KMS-11 (cell line): ENCODE measurements around the gene PTH1R.

Experiments
- H2AFZ ChIP-seq: fragments of 200-600 bp; sonication (generic); 2 replicates; pipeline ENCODE4 v1.6.1; 2016; ENCODE audit warnings: antibody characterized with exemption, mixed run types, low read depth
- H3K27ac ChIP-seq: fragments of 200-600 bp; sonication (generic); 2 replicates; pipeline ENCODE4 v1.6.1; 2016; ENCODE audit warnings: mild to moderate bottlenecking, mixed run types
- H3K27me3 ChIP-seq: fragments of 200-600 bp; sonication (generic); 2 replicates; pipeline ENCODE4 v1.6.1; 2017; ENCODE audit warnings: mild to moderate bottlenecking, low read depth, mixed run types, moderate library complexity; ENCODE audit not compliant: insufficient read depth
- H3K36me3 ChIP-seq: fragments of 200-600 bp; sonication (generic); 2 replicates; pipeline ENCODE4 v1.6.1; 2017; ENCODE audit warnings: mild to moderate bottlenecking, mixed run types; ENCODE audit not compliant: insufficient read depth
- H3K4me1 ChIP-seq: fragments of 200-600 bp; sonication (generic); 2 replicates; pipeline ENCODE4 v1.6.1; 2016; ENCODE audit warnings: mild to moderate bottlenecking, low read depth, mixed run types; ENCODE audit not compliant: poor library complexity, severe bottlenecking
- H3K4me2 ChIP-seq: fragments of 200-600 bp; sonication (generic); 2 replicates; pipeline ENCODE4 v1.7.0; 2016; ENCODE audit warnings: mild to moderate bottlenecking, mixed run types
- H3K4me3 ChIP-seq: fragments of 200-600 bp; sonication (generic); IDR thresholded peaks from 2 replicates; pipeline ENCODE4 v1.6.1; 2017; ENCODE audit warnings: low read depth, low read length, mixed read lengths; ENCODE audit not compliant: insufficient read depth
- H3K79me2 ChIP-seq: fragments of 200-600 bp; sonication (generic); 2 replicates; pipeline ENCODE4 v1.6.1; 2016; ENCODE audit warnings: low read depth, mixed run types; ENCODE audit not compliant: insufficient read depth
- H3K9ac ChIP-seq: fragments of 200-600 bp; sonication (generic); 2 replicates; pipeline ENCODE4 v1.6.1; 2016; ENCODE audit warnings: mild to moderate bottlenecking, mixed run types
- H4K20me1 ChIP-seq: fragments of 200-600 bp; sonication (generic); 2 replicates; pipeline ENCODE4 v1.6.1; 2016; ENCODE audit warnings: mild to moderate bottlenecking, mixed run types; ENCODE audit not compliant: insufficient read depth
- TF ChIP-seq, protein P1 (sequence below): fragments of 200-600 bp; sonication (generic); conservative IDR thresholded peaks from 2 replicates; pipeline ENCODE4 v1.6.1; 2017; ENCODE audit warnings: low read depth, mild to moderate bottlenecking, antibody characterized with exemption, low read length, moderate library complexity, mixed read lengths

The PTH1R gene

DNA sequence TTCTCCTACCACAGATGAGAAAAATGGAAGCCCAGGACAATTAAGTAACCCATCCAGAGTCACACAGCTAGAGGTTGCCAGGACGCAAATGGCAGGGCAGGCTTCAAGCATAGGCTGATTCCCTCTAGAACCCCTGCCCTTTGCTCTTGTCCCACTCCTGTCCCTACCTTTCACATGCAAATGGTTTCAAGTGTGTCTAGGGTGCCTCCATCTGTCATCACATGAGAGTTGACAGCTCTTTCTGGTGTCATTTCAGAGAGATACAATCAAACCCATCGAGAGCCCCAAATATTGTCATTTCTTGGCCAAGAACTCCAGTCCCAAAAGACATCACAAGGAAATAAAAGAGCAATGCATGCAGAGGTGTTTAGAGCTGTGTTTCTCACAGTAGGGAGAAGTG is 75.3 kb downstream of the PTH1R start:
- Histone ChIP-seq H3K27ac (no peak overlapping the region), H2AFZ (no peak overlapping the region), H3K4me1 (peaks cover 33% of the 10 kb centered on the region), H3K79me2 (peaks cover 87% of the 10 kb centered on the region; the same call in 1 of the 2 replicates), H4K20me1 (0 out of 2 replicates have a peak, but pooled peaks cover 11% of the 10 kb centered on the region), H3K4me3 (no peak overlapping the region), H3K27me3 (no peaks in the 10 kb centered on the region), H3K9ac (no peak overlapping the region), H3K4me2 (no peak overlapping the region), H3K36me3 (no peaks in the 10 kb centered on the region)
- TF ChIP-seq, protein P1, sequence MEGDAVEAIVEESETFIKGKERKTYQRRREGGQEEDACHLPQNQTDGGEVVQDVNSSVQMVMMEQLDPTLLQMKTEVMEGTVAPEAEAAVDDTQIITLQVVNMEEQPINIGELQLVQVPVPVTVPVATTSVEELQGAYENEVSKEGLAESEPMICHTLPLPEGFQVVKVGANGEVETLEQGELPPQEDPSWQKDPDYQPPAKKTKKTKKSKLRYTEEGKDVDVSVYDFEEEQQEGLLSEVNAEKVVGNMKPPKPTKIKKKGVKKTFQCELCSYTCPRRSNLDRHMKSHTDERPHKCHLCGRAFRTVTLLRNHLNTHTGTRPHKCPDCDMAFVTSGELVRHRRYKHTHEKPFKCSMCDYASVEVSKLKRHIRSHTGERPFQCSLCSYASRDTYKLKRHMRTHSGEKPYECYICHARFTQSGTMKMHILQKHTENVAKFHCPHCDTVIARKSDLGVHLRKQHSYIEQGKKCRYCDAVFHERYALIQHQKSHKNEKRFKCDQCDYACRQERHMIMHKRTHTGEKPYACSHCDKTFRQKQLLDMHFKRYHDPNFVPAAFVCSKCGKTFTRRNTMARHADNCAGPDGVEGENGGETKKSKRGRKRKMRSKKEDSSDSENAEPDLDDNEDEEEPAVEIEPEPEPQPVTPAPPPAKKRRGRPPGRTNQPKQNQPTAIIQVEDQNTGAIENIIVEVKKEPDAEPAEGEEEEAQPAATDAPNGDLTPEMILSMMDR, result no peak
